ENCODE data around the gene OR10G7. TPM values are rescaled to one million over a fixed set of nuclear protein-coding genes. Genes with fewer than 3 reads are reported as not detected.

Gene OR10G7
- polyA plus RNA-seq, 1 donor from 2014 or later = not detected

DNA sequence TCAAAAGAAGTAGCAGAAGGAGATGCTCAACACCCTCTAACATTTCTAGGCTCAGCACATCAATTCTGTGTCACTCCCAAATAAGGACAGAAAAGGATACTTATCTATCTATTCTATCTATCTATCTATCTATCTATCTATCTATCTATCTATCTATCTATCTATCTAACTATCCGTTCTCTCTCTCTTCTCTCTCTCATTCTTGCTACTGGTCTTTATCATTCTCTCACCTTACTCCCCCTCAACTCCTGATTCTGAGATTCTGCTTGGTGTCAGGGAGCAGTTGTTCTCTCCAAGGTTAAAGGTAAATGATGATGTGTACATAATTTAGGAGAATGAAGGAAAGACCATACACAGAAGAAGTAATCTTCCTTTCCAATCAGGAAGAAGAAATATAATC lies 46.0 kb downstream of the OR10G7 start, which contains the start of gene OR10G6:
OR10G6 (minus strand) TSS at position 43 of the 400 bp plus-strand sequence; CDS start at position 43, 0 bp downstream.
- Histone ChIP-seq H3K27ac (ENCODE audit: low read length) (no peak within 1 kb of the TSS), H3K79me2 (replicated peaks; ENCODE audit: insufficient read depth, low read length) (no peaks in the 10 kb centered on the region), H3K9me2 (ENCODE audit: insufficient read depth, low read length) (no peaks in the 10 kb centered on the region)

More for the DNA sequence above, 46.0 kb downstream of the OR10G7 start, which contains the start of gene OR10G6:
- Histone ChIP-seq H3F3A (ENCODE audit: insufficient read depth, low read length, poor library complexity, severe bottlenecking) (no peaks in the 10 kb centered on the region), H2AFZ (ENCODE audit: low read depth, low read length) (no peak within 1 kb of the TSS), H3K9ac (ENCODE audit: low read length) (no peak within 1 kb of the TSS), H3K27me3 (ENCODE audit: insufficient read depth, low read depth, low read length) (no peaks in the 10 kb centered on the region), H3K36me3 (ENCODE audit: insufficient read depth, low read length) (no peaks in the 10 kb centered on the region), H3K9me3 (ENCODE audit: low read length) (no peaks in the 10 kb centered on the region), H3K4me2 (ENCODE audit: low read length) (no peak within 1 kb of the TSS), H3K4me3 (ENCODE audit: low read length) (no peak within 1 kb of the TSS), H4K20me1 (ENCODE audit: insufficient read depth) (no peaks in the 10 kb centered on the region)
- TF ChIP-seq POLR2AphosphoS5 (IDR thresholded peaks at IDR 0.05) = no peak
- no peak for TF ChIP-seq EP300 (conservative IDR thresholded peaks at IDR 0.05; ENCODE audit: poor library complexity, severe bottlenecking)
- TF ChIP-seq MXI1 (conservative IDR thresholded peaks at IDR 0.05; ENCODE audit: poor library complexity, severe bottlenecking) = no peak
- TF ChIP-seq TAF1 (IDR thresholded peaks at IDR 0.05; ENCODE audit: low read depth) = no peak
- TF ChIP-seq REST (IDR thresholded peaks at IDR 0.05; ENCODE audit: borderline replicate concordance) = no peak
- TF ChIP-seq, protein P1, sequence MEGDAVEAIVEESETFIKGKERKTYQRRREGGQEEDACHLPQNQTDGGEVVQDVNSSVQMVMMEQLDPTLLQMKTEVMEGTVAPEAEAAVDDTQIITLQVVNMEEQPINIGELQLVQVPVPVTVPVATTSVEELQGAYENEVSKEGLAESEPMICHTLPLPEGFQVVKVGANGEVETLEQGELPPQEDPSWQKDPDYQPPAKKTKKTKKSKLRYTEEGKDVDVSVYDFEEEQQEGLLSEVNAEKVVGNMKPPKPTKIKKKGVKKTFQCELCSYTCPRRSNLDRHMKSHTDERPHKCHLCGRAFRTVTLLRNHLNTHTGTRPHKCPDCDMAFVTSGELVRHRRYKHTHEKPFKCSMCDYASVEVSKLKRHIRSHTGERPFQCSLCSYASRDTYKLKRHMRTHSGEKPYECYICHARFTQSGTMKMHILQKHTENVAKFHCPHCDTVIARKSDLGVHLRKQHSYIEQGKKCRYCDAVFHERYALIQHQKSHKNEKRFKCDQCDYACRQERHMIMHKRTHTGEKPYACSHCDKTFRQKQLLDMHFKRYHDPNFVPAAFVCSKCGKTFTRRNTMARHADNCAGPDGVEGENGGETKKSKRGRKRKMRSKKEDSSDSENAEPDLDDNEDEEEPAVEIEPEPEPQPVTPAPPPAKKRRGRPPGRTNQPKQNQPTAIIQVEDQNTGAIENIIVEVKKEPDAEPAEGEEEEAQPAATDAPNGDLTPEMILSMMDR (IDR thresholded peaks at IDR 0.05; ENCODE audit: poor library complexity, severe bottlenecking) = no peak
- no peak for TF ChIP-seq RAD21 (conservative IDR thresholded peaks at IDR 0.05)
- TF ChIP-seq EZH2 (IDR thresholded peaks at IDR 0.05; ENCODE audit: borderline replicate concordance, insufficient read depth, low read length, poor library complexity, severe bottlenecking) = no peak
- TF ChIP-seq SMC3 (conservative IDR thresholded peaks at IDR 0.05; ENCODE audit: poor library complexity) = no peak

Other genes with a start within 250 kb of the OR10G7 start
- gene OR6M1, start 235.0 kb downstream of the OR10G7 start, polyA plus RNA-seq = not detected in 2 replicates
- not detected in 2 replicates for gene TMEM225, start 155.7 kb downstream of the OR10G7 start, polyA plus RNA-seq
- gene OR8D4, start 139.2 kb downstream of the OR10G7 start, polyA plus RNA-seq = not detected in 2 replicates
- not detected in 2 replicates for gene OR4D5, start 101.7 kb downstream of the OR10G7 start, polyA plus RNA-seq
- not detected in 2 replicates for gene OR6T1, start 97.5 kb downstream of the OR10G7 start, polyA plus RNA-seq
- not detected in 2 replicates for gene OR10S1, start 63.5 kb downstream of the OR10G7 start, polyA plus RNA-seq
- not detected in 2 replicates for gene OR10G6, start 46.2 kb downstream of the OR10G7 start, polyA plus RNA-seq
- not detected in 2 replicates for gene OR10G4, start 28.3 kb downstream of the OR10G7 start, polyA plus RNA-seq
- gene OR10G9, start 18.3 kb downstream of the OR10G7 start, polyA plus RNA-seq = not detected in 2 replicates
- not detected in 2 replicates for gene OR10G8, start 14.5 kb downstream of the OR10G7 start, polyA plus RNA-seq
- gene VWA5A, start 74.1 kb upstream of the OR10G7 start, polyA plus RNA-seq = 82.2 and 87.3 TPM in 2 replicates
- not detected in 2 replicates for gene OR10D3, start 142.0 kb upstream of the OR10G7 start, polyA plus RNA-seq
- not detected in 2 replicates for gene OR8G1, start 199.8 kb upstream of the OR10G7 start, polyA plus RNA-seq
- not detected in 2 replicates for gene OR8G5, start 215.1 kb upstream of the OR10G7 start, polyA plus RNA-seq